DOHH2 (cell line): ENCODE data around the gene PLA2G6.

ENCODE experiments used
- EZH2phosphoT487 ChIP-seq: fragments of 200-600 bp; sonication (generic); IDR thresholded peaks from 2 replicates; pipeline ENCODE4 v1.6.1; 2017; ENCODE audit warnings: borderline replicate concordance, mild to moderate bottlenecking, antibody characterized with exemption, low read length, moderate library complexity, mixed read lengths
- TF ChIP-seq, protein P1 (sequence below): fragments of 200-600 bp; sonication (generic); IDR thresholded peaks from one replicate; pipeline ENCODE4 v1.5.1; 2014; ENCODE audit warnings: antibody characterized with exemption, mild to moderate bottlenecking, low read depth, low read length; ENCODE audit not compliant: poor library complexity, severe bottlenecking

DNA sequence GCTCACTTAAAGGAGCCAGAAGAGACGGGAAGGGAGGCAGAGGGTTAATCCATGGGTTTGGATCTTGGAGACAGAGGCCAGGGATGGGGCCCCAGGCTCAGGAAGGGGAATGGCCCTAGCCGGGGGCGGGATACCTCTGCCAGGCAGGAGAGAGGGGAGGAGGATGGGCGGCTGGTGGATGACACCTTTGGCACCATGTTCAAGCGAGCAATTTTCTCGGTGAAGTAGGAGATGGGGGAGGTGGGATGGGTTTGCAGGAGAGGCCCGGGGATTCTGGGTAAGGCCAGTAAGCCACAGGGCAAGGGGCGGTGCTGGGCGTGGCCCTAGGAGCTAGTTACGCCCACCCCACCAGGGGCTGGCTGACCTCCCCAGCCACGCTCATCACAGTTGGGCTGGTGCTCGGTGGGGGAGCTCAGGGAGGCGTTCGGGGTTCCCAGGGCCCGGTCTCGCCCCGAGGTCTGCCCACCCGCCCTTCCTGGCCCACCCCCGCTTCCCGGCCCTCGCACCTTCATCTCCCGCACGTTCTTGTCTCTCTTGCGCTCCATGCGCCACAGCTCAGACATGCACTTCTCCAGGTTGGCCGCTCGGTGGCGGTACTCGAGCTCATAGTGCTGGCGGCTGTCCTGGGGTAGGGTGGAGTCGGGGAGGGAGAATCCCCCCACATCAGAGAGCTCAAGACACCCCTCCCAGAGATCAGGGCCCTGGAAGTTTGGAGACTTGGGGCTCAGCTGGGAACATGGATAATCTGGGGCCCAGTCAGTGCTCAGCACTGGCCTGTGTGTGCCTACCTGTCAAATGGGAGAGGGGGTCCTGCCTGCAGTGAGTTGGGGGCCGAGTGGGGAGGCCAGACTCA is 83.8 kb downstream of the PLA2G6 start:
- TF ChIP-seq, protein P1, sequence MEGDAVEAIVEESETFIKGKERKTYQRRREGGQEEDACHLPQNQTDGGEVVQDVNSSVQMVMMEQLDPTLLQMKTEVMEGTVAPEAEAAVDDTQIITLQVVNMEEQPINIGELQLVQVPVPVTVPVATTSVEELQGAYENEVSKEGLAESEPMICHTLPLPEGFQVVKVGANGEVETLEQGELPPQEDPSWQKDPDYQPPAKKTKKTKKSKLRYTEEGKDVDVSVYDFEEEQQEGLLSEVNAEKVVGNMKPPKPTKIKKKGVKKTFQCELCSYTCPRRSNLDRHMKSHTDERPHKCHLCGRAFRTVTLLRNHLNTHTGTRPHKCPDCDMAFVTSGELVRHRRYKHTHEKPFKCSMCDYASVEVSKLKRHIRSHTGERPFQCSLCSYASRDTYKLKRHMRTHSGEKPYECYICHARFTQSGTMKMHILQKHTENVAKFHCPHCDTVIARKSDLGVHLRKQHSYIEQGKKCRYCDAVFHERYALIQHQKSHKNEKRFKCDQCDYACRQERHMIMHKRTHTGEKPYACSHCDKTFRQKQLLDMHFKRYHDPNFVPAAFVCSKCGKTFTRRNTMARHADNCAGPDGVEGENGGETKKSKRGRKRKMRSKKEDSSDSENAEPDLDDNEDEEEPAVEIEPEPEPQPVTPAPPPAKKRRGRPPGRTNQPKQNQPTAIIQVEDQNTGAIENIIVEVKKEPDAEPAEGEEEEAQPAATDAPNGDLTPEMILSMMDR: no peak
- TF ChIP-seq EZH2phosphoT487: no peak
